MM.1S (cell line): ENCODE results near the gene SLC35F3.
"Not testable (repeated sequence)": the region's sequence is repeated elsewhere in the genome, so short reads cannot be mapped to it uniquely, and the experiment has no call there.

Experiments
- DNase-seq: peaks from one replicate; pipeline ENCODE4 v3.0.0-alpha.2; 2015
- H2AFZ ChIP-seq: fragments of 300-600 bp; sonication (generic); 2 replicates; pipeline ENCODE4 v1.6.0; 2016; ENCODE audit warnings: antibody characterized with exemption, low read length
- H3F3A ChIP-seq: fragments of 300-600 bp; sonication (generic); 2 replicates; pipeline ENCODE4 v1.6.1; 2016; ENCODE audit warnings: mild to moderate bottlenecking, antibody characterized with exemption, low read length, moderate library complexity, mixed read lengths; ENCODE audit not compliant: insufficient read depth
- H3K27ac ChIP-seq: fragments of 300-600 bp; sonication (generic); 2 replicates; pipeline ENCODE4 v1.5.1; 2016; ENCODE audit warnings: mild to moderate bottlenecking, low read length
- H3K27me3 ChIP-seq: fragments of 300-600 bp; sonication (generic); replicated peaks from 2 replicates; pipeline ENCODE4 v1.6.0; 2016; ENCODE audit warnings: low read length; ENCODE audit not compliant: insufficient read depth
- H3K36me3 ChIP-seq: fragments of 300-600 bp; sonication (generic); replicated peaks from 2 replicates; pipeline ENCODE4 v1.6.1; 2016; ENCODE audit warnings: mild to moderate bottlenecking, low read length, mixed read lengths; ENCODE audit not compliant: insufficient read depth
- H3K4me1 ChIP-seq: fragments of 300-600 bp; sonication (generic); 2 replicates; pipeline ENCODE4 v1.6.1; 2016; ENCODE audit warnings: low read length, mixed read lengths
- H3K4me2 ChIP-seq: fragments of 300-600 bp; sonication (generic); 2 replicates; pipeline ENCODE4 v1.6.0; 2016; ENCODE audit warnings: low read depth, low read length
- H3K4me3 ChIP-seq: fragments of 300-600 bp; sonication (generic); 2 replicates; pipeline ENCODE4 v1.5.1; 2016; ENCODE audit warnings: low read length, mixed read lengths
- H3K79me2 ChIP-seq: fragments of 300-600 bp; sonication (generic); 2 replicates; pipeline ENCODE4 v1.6.1; 2016; ENCODE audit warnings: mixed run types, low read length, mixed read lengths
- H3K9ac ChIP-seq: fragments of 300-600 bp; sonication (generic); 2 replicates; pipeline ENCODE4 v1.6.1; 2016; ENCODE audit warnings: low read length, mixed read lengths
- H3K9me2 ChIP-seq: fragments of 300-600 bp; sonication (generic); replicated peaks from 2 replicates; pipeline ENCODE4 v1.6.1; 2016; ENCODE audit warnings: mild to moderate bottlenecking, low read length, mixed read lengths; ENCODE audit not compliant: insufficient read depth
- H3K9me3 ChIP-seq: fragments of 300-600 bp; sonication (generic); replicated peaks from 2 replicates; pipeline ENCODE4 v1.6.1; 2016; ENCODE audit warnings: mild to moderate bottlenecking, low read length, mixed read lengths; ENCODE audit not compliant: insufficient read depth
- H4K20me1 ChIP-seq: fragments of 300-600 bp; sonication (generic); 2 replicates; pipeline ENCODE4 v1.6.1; 2016; ENCODE audit warnings: mild to moderate bottlenecking, low read length, moderate library complexity, mixed read lengths; ENCODE audit not compliant: insufficient read depth
- CTCF ChIP-seq: fragments of 300-600 bp; sonication (generic); IDR thresholded peaks from 2 replicates; pipeline ENCODE4 v1.5.1; 2016; ENCODE audit warnings: antibody characterized with exemption, low read length, mixed read lengths
- EZH2 ChIP-seq: fragments of 300-600 bp; sonication (generic); optimal IDR thresholded peaks from 2 replicates; pipeline ENCODE3; 2017; ENCODE audit warnings: low read depth, mild to moderate bottlenecking, antibody characterized with exemption, low read length, mixed read lengths
- EZH2phosphoT487 ChIP-seq: fragments of 300-600 bp; sonication (generic); IDR thresholded peaks from 2 replicates; pipeline ENCODE4 v1.6.1; 2018; ENCODE audit warnings: antibody characterized with exemption, low read length

SLC35F3 gene

GRCh38 chr1:234148816-234149215 is 244.3 kb downstream of the SLC35F3 start:
- no peaks in the 10 kb centered on the region for H3K27me3 ChIP-seq
- no peak for DNase-seq
- H3F3A ChIP-seq = no peaks in the 10 kb centered on the region
- H2AFZ ChIP-seq = no peak overlapping the region
- no peaks in the 10 kb centered on the region for H3K79me2 ChIP-seq
- no peak overlapping the region for H3K4me3 ChIP-seq
- H3K9me2 ChIP-seq = no peaks in the 10 kb centered on the region
- TF ChIP-seq CTCF (no peak), EZH2 (no peak), EZH2phosphoT487 (no peak)
- H3K27ac ChIP-seq = no peak overlapping the region
- no peaks in the 10 kb centered on the region for H3K4me1 ChIP-seq
- no peaks in the 10 kb centered on the region for H3K36me3 ChIP-seq
- H3K9ac ChIP-seq = no peak overlapping the region
- no peaks in the 10 kb centered on the region for H4K20me1 ChIP-seq
- H3K9me3 ChIP-seq = no peaks in the 10 kb centered on the region
- no peak overlapping the region for H3K4me2 ChIP-seq

- no peak overlapping the region for H2AFZ ChIP-seq
- no peak for TF ChIP-seq EZH2
- TF ChIP-seq EZH2phosphoT487 = no peak
- no peak for TF ChIP-seq CTCF
- no peak for DNase-seq
- H3K27ac ChIP-seq = no peak overlapping the region
- no peak overlapping the region for H3K9ac ChIP-seq
- H3K4me2 ChIP-seq = no peak overlapping the region
- no peaks in the 10 kb centered on the region for H3K4me1 ChIP-seq
- H3F3A ChIP-seq = no peaks in the 10 kb centered on the region
- no peaks in the 10 kb centered on the region for H3K36me3 ChIP-seq
- no peaks in the 10 kb centered on the region for H3K9me3 ChIP-seq
- no peaks in the 10 kb centered on the region for H3K79me2 ChIP-seq
- H4K20me1 ChIP-seq = no peaks in the 10 kb centered on the region
- H3K9me2 ChIP-seq = no peaks in the 10 kb centered on the region
- H3K4me3 ChIP-seq = no peak overlapping the region
- no peaks in the 10 kb centered on the region for H3K27me3 ChIP-seq
These were observed 244.7 kb downstream of the SLC35F3 start for GRCh38 chr1:234149217-234149616.

- Histone ChIP-seq H3K4me3 (no peak overlapping the region), H2AFZ (no peak overlapping the region), H4K20me1 (no peaks in the 10 kb centered on the region), H3K9ac (no peak overlapping the region), H3K79me2 (no peaks in the 10 kb centered on the region), H3K27me3 (no peaks in the 10 kb centered on the region), H3K36me3 (no peaks in the 10 kb centered on the region), H3K4me1 (no peaks in the 10 kb centered on the region), H3K4me2 (no peak overlapping the region), H3K9me3 (no peaks in the 10 kb centered on the region), H3K27ac (no peak overlapping the region), H3F3A (no peaks in the 10 kb centered on the region), H3K9me2 (no peaks in the 10 kb centered on the region)
- TF ChIP-seq CTCF (no peak), EZH2phosphoT487 (no peak), EZH2 (no peak)
- no peak for DNase-seq
These were observed 246.4 kb downstream of the SLC35F3 start for GRCh38 chr1:234150892-234151291.

- H3K4me3 ChIP-seq, H3K4me2 ChIP-seq, H3K36me3 ChIP-seq, H4K20me1 ChIP-seq, H2AFZ ChIP-seq, H3K9ac ChIP-seq, H3F3A ChIP-seq, H3K4me1 ChIP-seq, H3K27ac ChIP-seq, H3K9me2 ChIP-seq, DNase-seq, H3K79me2 ChIP-seq, H3K9me3 ChIP-seq, H3K27me3 ChIP-seq: not testable (repeated sequence)
These were observed 247.9 kb downstream of the SLC35F3 start for GRCh38 chr1:234152344-234152743.
